HS-27A (cell line): ENCODE results near the gene SLC22A23.

Source experiments
- DNase-seq: peaks from one replicate; pipeline ENCODE4 v3.0.0-alpha.2; 2012; ENCODE audit warnings: low read depth, missing footprints

SLC22A23 gene

DNA sequence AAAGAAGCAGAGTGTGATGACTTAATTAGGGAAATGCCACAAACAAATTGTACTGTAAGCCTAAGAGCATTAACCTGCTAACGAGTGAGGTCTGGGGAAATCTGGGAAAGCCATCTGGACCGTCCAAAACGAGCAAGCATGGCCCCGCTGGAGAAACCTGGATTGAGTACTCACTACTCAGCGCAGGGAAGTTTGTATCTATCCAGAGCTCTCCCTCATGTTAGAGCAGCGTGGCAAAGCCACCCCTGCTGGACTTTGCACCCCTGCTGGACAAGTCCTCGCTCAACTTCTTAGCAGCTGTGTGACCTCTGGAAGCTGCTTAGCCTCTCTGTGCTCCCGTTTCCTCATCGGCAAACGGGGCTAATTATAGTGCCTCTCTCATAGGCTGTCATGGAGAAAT is 160.8 kb downstream of the SLC22A23 start:
- DNase-seq, result no peak

DNA sequence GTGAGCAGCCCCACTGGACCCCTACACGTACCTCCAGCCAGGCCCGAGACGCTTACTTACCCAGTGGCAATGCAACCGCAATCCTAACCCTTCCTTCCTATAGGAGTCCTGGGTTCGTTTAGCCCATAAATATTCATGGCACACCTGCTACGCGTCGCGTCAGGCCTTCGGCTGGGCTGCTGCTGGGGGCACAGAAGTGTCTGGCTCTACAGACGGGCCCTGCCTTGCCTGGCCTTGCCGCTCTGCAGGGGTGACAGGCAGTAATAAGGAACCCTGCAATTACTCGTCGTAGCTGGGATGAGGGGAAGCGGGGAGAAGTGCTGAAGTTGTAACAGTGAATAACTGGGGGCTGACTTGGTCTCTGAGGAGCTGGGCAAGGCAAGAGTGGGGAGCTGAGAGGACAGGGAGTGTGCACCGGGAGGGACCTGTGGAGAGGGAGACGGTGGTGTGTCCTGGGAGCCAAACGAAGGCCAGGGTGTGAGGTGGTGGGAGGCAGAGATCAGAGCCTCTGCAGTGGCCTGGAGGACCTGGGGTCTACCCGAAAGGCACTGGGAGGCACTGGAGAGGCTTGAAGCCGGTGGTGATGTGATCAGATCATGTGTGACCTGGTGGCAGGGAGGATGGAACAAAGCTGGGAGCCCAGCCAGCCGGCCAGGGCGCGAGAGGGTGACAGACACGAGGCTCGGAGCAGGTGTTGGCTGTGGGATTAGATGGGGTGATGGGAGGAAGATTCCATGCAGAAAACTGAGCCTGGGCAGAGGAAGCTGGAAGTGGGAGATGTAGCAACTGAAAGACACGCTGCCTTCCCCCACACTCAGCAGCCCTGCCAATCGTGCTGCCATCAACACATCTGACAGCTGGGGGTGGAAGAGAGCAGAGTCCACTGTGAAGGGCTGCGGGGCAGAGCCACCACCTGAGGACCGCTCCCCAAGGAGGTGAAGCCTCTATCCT is 161.7 kb downstream of the SLC22A23 start:
- no peak for DNase-seq

DNA sequence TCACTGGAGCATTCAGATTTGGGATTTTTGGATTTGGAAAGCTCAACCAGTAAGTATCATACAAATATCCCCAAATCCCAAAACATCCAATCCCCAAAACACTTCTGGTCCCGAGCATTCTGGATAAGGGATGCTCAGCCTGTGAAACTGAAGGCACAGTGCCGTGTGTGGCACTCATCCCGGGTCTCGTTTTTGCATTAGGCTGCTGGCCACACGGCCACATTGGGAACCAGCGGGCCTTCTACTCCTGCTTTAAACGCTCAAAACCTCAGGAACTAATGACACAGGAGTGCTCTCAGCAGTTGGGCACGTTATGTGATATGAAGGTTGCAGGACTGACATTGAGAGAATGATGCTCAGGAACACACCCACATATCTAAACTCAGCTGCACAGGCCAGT is 162.5 kb downstream of the SLC22A23 start:
- DNase-seq, result no peak

GRCh38 chr6:3293271-3294155 is 163.3 kb downstream of the SLC22A23 start:
- DNase-seq, result no peak

- DNase-seq, result no peak
Measured at GRCh38 chr6:3292431-3293197, 164.2 kb downstream of the SLC22A23 start.

DNA sequence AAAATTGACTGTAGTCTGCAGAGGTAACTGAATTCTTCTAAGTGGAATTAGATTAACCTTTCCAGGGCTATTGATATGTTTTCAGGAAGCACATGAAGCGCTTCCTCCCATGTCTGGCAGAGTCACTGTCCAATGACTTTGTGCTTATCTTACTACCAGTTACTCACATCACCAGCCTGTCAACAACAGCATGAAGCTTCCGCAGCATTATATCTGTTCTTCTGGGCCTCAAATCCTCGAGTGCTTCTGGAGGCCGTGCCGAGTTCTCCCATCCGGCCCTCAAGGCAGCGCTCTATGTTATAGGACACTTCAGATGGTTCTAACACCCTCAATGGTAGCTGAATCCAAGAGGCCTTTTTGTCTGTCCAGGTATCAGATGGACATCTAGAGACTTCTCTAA is 164.9 kb downstream of the SLC22A23 start:
- no peak for DNase-seq

- no peak for DNase-seq
Measured at GRCh38 chr6:3291346-3291745, 165.5 kb downstream of the SLC22A23 start.

GRCh38 chr6:3290931-3291211 is 166.0 kb downstream of the SLC22A23 start:
- DNase-seq, result no peak

DNA sequence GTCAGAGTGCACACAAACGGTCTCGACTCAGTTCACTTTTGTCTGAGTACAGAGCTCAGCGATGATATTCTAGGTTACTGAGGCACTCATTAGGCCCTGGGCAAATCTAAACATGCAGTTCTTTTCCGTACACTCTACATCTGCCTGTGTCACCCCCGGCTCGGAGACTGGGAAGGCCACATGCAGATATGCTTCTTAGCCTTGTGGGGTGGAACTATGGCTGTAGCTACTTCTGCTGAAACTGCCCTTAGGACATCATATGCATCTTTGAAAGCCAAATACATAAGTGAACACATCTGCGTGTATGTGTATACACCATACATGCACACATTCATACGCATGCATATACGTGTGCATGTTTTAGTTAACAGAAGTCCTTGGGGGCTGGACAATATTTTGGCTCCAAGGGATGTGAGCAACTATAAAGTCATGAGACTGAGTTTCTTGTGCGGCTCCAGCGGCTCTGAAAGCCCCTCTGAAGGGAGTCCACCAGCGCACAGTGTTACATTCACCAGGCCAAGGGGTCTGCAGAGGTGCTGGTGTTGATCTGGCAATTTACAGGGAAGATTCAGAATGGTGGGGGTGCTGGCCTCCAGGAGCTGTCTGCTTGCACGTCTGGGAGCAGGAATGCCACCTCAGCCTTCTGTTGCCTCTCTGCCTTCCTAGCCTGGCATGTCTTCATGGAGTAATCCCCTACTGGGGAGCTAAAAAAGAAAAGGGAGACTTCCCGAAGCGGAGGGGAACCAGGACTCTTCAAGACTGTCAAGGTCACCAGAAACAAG is 166.5 kb downstream of the SLC22A23 start:
- DNase-seq, result no peak

GRCh38 chr6:3289664-3290055 is 167.2 kb downstream of the SLC22A23 start:
- no peak for DNase-seq

- no peak for DNase-seq
Measured at GRCh38 chr6:3288711-3289663, 167.9 kb downstream of the SLC22A23 start.

DNA sequence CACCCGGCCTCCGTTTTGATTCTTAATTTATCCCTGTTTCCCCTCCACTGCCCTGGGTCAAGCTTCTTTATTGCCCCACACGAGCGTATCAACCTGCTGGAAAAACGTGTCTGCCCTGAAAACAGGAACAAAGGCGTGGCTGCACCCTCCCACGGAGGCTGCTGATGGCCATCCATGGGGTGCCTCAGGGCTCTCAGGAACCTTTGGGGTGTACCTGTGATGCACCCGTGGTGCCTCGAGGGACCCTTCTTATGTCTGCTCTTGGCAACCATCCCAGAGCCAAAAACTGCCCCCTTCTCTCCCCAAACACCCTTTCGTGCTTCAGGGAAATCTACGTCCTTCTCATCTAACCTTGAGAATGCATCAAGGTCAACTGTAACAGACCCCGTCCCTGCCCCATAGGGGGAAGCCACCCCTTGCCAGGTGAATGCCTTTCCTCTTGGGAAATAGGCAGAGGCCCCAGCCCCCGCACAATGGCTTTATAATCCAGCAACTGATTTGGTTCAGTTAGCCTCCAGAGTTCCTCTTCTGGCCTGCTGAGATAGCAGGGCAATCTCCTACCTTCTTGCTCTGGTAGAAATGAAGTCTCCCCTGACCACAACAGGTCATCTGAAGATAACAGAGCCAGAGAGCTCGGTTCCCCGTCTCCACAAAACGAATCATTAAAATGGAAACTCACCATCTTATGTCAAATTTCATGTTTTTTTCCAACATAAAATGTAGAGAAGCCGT is 168.7 kb downstream of the SLC22A23 start:
- DNase-seq, result no peak

DNA sequence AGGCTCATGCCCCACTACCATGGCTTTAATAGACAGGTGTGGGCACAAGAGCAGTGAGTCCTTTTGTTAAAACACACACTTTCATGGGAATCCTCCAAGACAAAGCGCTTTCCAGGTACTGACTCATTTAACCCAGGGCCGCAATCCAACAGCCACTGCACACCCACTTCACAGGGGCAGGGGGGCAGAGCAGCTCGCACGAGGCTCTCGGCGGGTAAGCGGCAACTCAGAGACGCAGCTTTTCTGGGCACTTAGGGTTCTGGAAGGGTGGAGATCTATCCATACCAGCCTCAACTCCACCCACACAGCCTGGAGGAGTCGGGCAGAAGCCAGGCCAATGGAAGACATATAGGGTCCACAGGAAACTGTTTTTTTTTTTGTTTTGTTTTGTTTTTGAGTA is 169.5 kb downstream of the SLC22A23 start:
- no peak for DNase-seq

DNA sequence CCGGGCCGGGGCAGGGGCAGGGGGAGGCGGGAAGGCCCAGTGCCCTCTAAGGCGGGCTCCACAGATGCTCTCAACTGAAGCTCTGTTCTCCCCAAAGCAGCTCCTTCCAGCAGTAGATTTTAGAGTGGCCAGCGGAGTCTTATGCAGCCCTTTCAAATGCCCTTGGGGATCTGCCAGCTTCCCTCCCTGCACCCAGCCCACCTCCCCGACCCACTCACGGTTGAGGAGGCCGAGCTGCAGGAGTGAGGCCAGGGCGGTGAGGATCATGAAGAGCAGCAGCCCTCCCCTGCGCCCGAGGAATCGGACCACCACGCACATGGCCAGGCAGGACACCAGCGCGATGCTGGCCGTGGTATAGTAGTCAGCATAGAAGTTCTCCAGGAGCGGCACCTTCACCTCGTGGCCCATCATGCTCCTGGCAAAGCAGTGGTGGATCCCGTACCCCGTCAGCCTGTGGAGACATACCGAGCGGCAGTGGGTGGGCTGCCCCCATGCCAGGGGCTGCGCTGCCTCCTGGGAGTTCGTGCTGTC is 170.1 kb downstream of the SLC22A23 start:
- no peak for DNase-seq

DNA sequence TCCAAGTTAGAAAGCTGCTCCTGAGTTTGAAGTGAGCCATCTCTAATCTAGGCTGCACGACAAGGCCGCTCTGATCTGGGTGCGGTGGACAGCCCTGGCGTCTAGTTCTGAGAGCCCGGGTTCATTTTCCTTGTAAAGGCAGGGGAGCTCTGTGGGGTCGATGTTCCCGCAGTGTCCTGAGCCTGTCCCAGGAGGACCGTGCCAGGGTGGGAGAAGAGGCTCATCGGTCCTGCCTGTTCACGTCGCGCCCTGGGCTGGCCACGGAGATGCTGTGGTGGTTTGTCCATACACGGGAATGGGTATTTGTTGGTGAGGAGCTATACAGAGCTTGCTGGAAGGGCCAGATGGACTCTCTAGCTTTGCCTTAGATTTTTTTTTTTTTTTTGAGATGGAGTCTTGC is 171.1 kb downstream of the SLC22A23 start:
- DNase-seq, result no peak

- DNase-seq, result no peak
Measured at GRCh38 chr6:3285049-3285639, 171.7 kb downstream of the SLC22A23 start.

GRCh38 chr6:3284436-3284876 is 172.4 kb downstream of the SLC22A23 start:
- DNase-seq, result no peak

GRCh38 chr6:3283641-3284435 is 173.0 kb downstream of the SLC22A23 start:
- no peak for DNase-seq
